ENCODE measurements around the gene ZSCAN10.
"Not testable (repeated sequence)": the region's sequence is repeated elsewhere in the genome, so short reads cannot be mapped to it uniquely, and the experiment has no call there.

Gene ZSCAN10

DNA sequence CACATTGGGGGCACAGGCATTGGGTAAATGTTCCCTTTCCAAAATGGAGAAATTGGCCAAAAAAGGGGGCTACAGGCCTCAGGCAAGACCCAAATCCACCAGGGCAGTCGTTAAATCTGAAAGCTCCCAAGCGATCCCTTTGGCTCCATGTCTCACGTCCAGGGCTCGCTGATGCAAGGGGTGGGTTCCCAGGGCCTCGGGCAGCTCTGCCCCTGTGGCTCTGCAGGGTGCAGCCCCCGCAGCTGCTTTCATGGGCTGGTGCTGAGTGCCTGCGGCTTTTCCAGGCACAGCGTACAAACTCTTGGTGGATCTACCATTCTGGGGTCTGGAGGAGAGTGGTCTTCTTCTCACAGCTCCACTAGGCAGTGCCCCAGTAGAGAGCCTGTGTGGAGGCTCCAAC lies 15.7 kb downstream of the ZSCAN10 start:
- not testable (repeated sequence) for DNase-seq

DNA sequence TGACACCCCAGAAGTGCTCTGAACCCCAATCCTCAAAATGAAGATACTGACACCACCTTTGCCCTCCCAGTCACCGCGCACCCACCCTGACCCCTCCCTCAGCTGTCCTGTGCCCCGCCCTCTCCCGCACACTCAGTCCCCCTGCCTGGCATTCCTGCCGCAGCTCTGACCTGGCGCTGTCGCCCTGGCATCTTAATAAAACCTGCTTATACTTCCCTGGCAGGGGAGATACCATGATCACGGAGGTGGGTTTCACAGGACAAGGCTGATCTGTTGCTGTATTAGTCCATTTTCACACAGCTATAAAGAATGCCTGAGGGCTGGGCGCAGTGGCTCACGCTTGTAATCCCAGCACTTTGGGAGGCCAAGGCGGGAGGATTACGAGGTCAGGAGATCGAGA lies 17.1 kb downstream of the ZSCAN10 start:
- DNase-seq = not testable (repeated sequence)

GRCh38 chr16:3080024-3080423 lies 19.1 kb downstream of the ZSCAN10 start:
- no peak for DNase-seq

DNA sequence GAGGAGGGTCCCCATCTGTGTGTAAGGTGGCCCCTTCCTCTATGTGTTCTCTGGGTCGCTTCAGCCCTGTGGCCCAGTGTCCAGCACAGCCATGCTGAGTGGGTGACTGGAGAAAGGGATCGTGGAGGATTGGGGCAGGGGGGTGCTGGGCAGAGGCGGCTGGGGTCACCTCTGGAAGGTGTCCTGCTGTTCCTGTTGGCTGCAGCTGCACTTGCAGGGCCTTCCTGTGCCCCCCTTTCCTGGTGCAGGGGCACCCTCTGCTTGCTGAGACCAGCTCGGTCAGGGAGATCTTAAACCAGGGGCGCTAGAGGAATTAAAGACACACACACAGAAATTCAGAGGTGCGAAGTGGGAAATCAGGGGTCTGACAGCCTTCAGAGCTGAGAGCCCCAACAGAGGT lies 22.5 kb downstream of the ZSCAN10 start:
- no peak for DNase-seq

- DNase-seq = not testable (repeated sequence)
Measured at GRCh38 chr16:3075946-3076345, 23.1 kb downstream of the ZSCAN10 start.

DNA sequence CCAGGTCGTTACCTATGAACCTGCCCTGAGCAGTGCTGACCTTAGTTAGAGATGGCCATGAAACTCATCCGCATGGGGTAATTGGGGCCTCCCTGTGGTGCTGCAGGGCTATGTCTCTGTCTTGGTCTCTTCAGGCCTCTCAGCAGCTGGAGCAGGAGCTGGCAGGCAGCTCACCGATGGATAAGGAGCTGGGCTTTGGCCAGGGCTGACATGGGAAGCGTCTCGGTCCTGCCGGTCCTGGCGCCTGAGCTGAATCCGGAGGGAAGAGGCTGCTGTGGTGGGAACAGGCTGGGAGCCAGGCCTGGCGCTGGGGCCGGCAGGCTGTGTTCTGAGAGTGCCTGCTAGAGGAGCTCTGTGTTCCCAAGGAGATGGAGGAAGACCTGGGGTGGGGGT lies 23.6 kb downstream of the ZSCAN10 start:
- DNase-seq = no peak

- no peak for DNase-seq
Measured at GRCh38 chr16:3074860-3075522, 24.1 kb downstream of the ZSCAN10 start.

DNA sequence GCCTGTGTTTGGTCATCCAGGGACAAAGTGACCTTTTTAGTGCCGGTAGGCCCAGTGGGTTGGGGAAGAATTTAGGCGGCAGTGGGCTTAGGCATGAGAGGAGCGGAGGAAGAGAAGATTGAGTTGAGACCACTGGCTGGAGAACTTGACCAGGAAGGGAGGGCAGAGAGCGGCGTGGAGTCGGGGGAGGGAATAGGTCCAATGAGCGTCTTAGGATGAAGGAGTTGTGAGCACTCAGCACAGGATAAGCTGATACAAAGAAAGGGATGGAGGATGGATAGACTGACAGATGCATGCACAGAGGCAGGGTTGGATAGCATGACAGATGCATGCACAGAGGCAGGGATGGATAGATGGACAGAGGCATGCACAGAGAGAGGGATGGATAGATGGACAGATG lies 25.6 kb downstream of the ZSCAN10 start:
- DNase-seq = no peak

DNA sequence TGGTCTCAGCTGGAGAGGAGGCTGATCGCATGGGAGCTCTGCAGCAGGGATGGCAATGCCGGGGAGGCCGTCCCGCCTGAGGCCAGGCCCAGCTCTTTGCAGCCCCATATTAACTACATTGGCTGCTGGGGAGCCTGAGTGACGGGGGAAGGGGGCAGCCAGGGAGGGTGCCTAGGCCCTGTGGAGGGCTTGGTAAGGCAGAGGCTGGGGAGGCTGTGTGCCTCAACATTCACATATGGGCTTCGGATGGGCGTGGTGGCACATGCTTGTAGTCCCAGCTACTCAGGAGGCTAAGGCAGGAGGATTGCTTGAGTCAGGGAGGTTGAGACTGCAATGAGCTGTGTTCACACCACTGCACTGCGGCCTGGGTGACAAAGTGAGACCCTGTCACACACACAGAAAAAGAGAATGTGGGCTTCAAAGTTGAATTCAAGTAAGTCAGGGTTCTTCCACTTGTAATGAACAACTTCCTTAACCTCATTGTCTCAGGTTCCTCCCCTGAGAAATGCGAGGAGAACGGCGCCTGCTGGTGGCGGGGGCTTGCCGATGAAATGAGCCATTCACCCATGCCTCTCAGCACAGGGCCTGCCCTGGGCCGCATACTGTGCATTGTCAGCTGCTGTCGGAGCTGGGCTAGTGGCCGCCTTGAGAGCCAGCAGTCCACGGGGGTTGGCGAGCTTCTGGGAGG lies 26.4 kb downstream of the ZSCAN10 start:
- not testable (repeated sequence) for DNase-seq

DNA sequence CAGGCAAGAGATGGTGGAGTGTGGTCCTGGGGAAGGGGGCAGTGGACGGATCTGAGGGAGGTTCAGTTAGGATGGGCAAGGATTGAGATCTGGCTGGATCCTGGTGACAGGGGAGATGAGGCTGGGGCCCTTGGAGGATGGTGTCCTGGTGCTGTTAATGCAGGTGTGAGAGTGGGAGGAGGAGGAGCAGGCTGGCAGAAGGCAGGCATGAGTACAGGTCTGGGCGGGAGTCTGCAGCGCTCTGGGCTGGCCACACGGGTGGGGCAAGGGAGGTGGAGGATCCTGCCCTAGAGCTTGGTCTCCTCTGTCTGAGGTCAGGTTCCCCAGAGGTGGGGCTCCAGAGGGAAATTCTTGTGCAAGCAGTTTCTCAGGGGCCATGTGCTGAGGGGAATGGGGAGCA lies 26.9 kb downstream of the ZSCAN10 start:
- not testable (repeated sequence) for DNase-seq

DNA sequence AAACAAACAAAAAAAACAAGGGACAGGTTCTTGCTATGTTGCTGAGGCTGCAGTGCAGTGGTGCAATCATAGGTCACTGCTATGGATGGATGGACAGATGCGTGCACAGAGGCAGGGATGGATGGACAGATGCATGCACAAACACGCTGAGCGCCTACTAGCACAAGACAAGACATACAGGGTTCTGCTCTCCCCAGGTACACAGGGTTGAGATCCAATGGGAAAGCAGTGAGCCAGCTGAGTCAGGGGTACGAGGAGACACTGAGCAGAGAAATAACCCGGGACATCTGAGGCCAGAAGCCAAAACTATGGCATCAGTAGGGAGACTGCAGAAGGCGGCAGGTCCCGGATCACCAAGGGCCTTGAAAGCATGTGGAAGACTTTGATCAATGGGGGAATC lies 27.4 kb downstream of the ZSCAN10 start:
- DNase-seq = no peak

GRCh38 chr16:3070608-3071111 lies 28.4 kb downstream of the ZSCAN10 start:
- no peak for DNase-seq

GRCh38 chr16:3069146-3069545 lies 29.9 kb downstream of the ZSCAN10 start:
- DNase-seq = not testable (repeated sequence)

DNA sequence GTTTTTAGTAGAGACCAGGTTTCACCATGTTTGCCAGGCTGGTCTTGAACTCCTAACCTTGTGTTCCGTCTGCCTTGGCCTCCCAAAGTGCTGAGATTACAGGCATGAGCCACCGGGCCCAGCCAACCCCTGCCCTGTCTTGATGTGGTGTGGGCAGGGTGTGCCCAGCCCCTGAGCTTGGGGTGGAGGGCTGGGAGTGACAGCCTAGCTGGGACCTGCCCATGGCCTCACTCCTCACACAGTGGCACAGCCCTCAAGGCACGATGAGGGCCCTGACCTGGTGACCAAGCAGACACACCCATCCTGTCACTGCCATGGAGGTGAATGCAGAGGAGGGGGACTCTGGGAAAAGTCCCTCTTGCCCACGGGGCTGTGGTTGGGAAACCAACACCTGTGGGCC lies 30.6 kb downstream of the ZSCAN10 start:
- no peak for DNase-seq

GRCh38 chr16:3066440-3066748 lies 32.7 kb downstream of the ZSCAN10 start:
- no peak for DNase-seq

GRCh38 chr16:3065742-3066439 lies 33.2 kb downstream of the ZSCAN10 start:
- DNase-seq = no peak

DNA sequence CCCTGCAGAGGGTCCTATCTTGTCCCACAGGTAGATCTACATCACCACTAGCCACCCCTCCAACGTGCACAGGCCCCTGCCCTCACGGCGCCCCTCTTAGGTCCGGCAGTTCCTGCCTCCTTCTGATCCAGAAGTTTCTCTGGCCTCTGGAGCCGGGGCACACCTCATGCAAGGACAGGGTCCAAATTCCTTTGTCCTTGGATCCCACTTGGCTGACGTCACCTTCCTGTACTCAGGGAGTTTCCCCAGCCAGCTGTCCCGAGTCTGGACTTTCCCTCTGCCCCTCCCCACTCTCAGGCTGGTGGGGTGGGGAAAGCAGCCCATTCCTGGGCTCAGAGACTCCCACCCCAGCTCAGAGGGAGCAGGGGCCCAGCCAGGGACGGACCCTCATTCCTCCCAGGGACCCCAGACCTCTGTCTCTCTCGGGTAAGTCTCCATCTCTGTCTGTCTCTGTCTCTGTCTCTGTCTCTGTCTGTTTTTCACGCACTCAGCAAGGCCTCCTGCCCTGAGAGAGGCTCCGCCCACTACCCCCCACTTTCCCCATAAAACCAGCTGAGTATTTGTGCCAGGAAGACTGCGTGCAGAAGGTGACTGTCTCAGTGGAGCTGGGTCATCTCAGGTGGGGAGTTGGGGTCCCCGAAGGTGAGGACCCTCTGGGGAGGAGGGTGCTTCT lies 33.9 kb downstream of the ZSCAN10 start, which contains the start of gene IL32:
IL32 (plus strand) TSS at position 572 of the 673 bp plus-strand sequence. CDS start 172 bp downstream, outside the sequence.
- DNase-seq = no peak

- peak; percentile 46 for DNase-seq
Measured at GRCh38 chr16:3063625-3064386, 35.3 kb downstream of the ZSCAN10 start.

DNA sequence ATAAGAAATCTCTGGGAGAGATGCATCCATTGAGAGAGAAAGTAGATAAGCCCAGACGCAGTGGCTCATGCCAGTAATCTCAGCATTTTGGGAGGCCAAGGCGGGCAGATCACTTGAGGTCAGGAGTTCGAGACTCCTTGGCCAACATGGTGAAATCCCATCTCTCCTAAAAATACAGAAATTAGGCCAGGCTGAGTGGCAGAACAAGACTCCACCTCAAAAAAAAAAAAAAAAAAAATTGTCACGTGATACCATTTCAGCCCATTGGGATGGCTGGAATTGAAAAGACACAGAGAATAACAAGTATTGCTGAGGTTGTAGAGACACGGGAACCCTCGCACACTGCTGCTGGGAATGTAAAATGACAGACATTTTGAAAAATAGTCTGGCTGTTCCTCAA lies 36.5 kb downstream of the ZSCAN10 start:
- DNase-seq = no peak

DNA sequence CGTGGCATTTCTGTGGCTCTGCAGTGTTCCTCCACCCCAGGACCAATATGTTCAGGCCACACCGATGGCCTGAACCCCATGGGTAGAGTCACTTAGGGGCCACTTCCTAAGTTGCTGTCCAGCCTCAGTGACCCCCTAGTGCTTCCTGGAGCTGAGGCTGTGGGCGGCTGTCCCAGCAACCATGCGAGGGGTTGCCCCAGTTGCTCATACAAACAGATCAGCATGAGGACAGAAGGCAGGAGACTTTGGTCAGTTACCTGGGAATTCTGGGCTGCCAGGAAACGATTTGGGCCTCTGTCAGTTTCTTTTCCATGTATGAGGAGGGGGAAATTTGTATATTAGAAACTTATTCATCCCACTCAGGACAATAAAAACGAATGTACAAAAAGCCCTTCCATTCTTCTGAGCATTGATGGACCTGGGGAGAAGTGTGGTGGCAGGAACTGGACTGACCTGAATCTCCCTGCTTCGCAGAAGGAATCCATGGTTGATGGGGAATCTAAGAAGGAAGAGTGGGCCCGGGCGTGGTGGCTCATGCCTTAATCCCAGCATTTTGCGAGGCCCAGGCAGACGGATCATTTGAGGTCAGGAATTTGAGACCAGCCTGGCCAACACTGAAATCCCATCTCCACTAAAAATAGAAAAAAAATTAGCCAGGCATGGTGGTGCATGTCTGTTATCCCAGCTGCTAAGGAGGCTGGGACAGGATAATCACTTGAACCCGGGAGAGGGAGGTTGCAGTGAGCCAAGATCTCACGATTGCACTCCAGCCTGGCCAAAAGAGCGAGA lies 38.6 kb downstream of the ZSCAN10 start:
- no peak for DNase-seq

GRCh38 chr16:3059723-3060242 lies 39.3 kb downstream of the ZSCAN10 start:
- no peak for DNase-seq

Measured in OCI-M1 (cell line).